HL-60 (cell line): Measurements from ENCODE around the gene IFNGR2.
A peak's percentile ranks its signal among the peaks of the same experiment; 100 is the strongest.

ENCODE experiments used
- CTCF ChIP-seq: IDR thresholded peaks from one replicate; pipeline ENCODE4 v1.5.1; 2011; ENCODE audit warnings: low read length, control low read depth, inconsistent platforms; ENCODE audit not compliant: insufficient read depth
- GABPA ChIP-seq: IDR thresholded peaks from 2 replicates; pipeline ENCODE4 v1.6.1; 2012; ENCODE audit warnings: low read depth
- POLR2AphosphoS5 ChIP-seq: IDR thresholded peaks from 2 replicates; pipeline ENCODE4 v1.6.1; 2012; ENCODE audit warnings: low read depth
- REST ChIP-seq: IDR thresholded peaks from 2 replicates; pipeline ENCODE4 v1.6.1; 2012; ENCODE audit warnings: low read depth; ENCODE audit not compliant: insufficient replicate concordance

DNA sequence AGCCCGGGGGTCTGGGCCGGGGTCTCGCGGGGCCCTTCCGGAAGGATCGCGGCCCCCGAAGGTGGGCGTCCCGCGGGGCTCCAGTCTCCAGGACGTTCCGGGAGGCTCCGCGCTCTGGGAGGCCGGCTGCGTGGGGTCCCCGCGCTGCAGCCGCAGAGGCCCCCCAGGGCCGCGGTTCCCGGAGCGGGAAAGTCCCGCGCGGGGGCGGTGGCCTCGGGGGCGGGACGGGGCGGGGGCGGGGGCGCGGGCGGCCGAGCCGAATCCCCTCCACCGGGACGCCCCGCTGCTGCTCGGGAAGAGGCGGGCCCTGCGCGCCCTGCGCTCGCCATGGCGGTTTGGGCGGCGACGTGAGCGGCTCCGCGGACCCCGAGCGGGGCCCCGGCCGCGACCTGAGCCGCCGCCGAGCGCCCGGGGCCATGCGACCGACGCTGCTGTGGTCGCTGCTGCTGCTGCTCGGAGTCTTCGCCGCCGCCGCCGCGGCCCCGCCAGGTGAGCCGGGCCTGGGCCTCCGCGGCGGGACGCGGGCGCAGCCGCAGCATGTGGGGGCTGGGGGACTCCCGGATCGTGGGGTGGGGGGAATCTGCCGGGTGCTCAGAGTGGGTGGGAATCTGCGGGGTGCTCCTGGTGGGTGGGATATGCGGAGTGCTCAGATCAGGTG lies at the start of gene IFNGR2:
- TF ChIP-seq CTCF (no peak), POLR2AphosphoS5 (0 out of 2 replicates have a peak, but pooled peaks have one; percentile 4), GABPA (no peak), REST (no peak)
